Progenitor cell of endocrine pancreas (in vitro differentiated cells): ENCODE results near the gene TJP3. TPM values are rescaled to one million over a fixed set of nuclear protein-coding genes. Genes with fewer than 3 reads are reported as not detected.

ENCODE experiments used
- DNase-seq: peaks from one replicate; pipeline ENCODE4 v3.0.0; 2021; ENCODE audit warnings: low spot score; ENCODE audit not compliant: unreplicated experiment
- H3K27ac Mint-ChIP-seq: 2 replicates; pipeline ENCODE4 v1.8.0; 2021; ENCODE audit warnings: mild to moderate bottlenecking, moderate library complexity, mixed read lengths
- H3K27me3 Mint-ChIP-seq: 2 replicates; pipeline ENCODE4 v1.8.0; 2021; ENCODE audit warnings: mixed read lengths
- H3K36me3 Mint-ChIP-seq: 2 replicates; pipeline ENCODE4 v1.8.0; 2022; ENCODE audit warnings: mixed read lengths; ENCODE audit not compliant: insufficient read depth
- H3K4me1 Mint-ChIP-seq: 2 replicates; pipeline ENCODE4 v1.8.0; 2021; ENCODE audit warnings: low read depth, mixed read lengths
- H3K4me3 Mint-ChIP-seq: 2 replicates; pipeline ENCODE4 v1.8.0; 2021; ENCODE audit warnings: low read depth, mild to moderate bottlenecking, moderate library complexity, mixed read lengths
- H3K9me3 Mint-ChIP-seq: 2 replicates; pipeline ENCODE4 v1.8.0; 2021; ENCODE audit warnings: low read depth, mixed read lengths
- total RNA-seq: library from RNA; stranded (reverse); gene quantifications from 2 replicates; pipeline ENCODE4 v1.2.1, GENCODE V29; 2021
- TF ChIP-seq, protein P1 (sequence below): fragments of 200-600 bp; sonication (generic); IDR thresholded peaks from one replicate; pipeline ENCODE4 v1.5.0; 2021; ENCODE audit warnings: antibody characterized with exemption, mild to moderate bottlenecking; ENCODE audit not compliant: unreplicated experiment

Gene TJP3
- total RNA-seq, 1 donor from 2014 or later = 40.7 TPM

DNA sequence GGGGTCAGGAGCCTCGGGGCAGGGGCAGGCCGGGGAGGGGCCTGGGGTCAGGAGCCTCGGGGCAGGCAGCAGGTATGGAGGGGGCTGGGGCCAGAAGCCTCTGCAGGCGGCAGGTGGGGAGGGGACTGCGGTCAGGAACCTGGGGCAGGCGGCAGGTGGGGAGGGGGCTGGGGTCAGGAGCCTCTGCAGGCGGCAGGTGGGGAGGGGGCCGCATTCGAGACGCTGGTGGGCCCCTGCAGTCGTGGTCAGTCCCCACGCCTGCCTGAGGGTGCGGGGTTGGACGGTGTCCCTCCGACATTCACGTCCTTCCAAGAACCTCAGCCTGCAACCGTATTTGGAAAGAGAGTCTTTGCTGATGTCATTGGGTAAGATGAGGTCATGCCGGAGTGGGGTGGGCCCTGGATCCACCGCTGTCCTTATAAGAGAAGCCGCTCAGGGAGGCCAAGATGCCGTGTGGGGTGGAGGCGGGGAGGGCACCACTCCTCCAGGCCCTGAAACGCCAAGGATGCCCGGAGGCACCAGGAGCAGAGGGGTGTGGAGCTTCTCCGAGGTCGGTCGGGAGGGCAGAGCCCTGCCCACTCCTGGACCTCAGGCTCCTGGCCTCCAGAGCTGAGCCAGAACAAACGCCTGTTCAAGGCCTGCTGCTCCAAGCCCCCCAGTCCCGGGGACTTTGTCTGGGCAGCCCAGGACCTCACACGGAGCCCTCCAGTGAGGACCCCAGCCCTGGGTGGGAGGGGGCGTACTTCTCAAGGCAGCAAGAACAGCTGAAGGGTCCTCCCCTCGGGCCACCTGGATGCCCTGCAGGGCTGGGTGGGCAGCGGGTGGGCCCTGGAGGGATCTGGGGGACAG is 38.0 kb upstream of the TJP3 start:
- TF ChIP-seq, protein P1, sequence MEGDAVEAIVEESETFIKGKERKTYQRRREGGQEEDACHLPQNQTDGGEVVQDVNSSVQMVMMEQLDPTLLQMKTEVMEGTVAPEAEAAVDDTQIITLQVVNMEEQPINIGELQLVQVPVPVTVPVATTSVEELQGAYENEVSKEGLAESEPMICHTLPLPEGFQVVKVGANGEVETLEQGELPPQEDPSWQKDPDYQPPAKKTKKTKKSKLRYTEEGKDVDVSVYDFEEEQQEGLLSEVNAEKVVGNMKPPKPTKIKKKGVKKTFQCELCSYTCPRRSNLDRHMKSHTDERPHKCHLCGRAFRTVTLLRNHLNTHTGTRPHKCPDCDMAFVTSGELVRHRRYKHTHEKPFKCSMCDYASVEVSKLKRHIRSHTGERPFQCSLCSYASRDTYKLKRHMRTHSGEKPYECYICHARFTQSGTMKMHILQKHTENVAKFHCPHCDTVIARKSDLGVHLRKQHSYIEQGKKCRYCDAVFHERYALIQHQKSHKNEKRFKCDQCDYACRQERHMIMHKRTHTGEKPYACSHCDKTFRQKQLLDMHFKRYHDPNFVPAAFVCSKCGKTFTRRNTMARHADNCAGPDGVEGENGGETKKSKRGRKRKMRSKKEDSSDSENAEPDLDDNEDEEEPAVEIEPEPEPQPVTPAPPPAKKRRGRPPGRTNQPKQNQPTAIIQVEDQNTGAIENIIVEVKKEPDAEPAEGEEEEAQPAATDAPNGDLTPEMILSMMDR = no peak
- peak overlapping the region; percentile 41 for H3K27ac Mint-ChIP-seq
- H3K36me3 Mint-ChIP-seq = peaks cover 5% of the 10 kb centered on the region
- H3K4me1 Mint-ChIP-seq = peaks cover 2% of the 10 kb centered on the region
- H3K9me3 Mint-ChIP-seq = no peaks in the 10 kb centered on the region
- H3K27me3 Mint-ChIP-seq = no peaks in the 10 kb centered on the region
- no peak for DNase-seq
- no peak overlapping the region for H3K4me3 Mint-ChIP-seq

DNA sequence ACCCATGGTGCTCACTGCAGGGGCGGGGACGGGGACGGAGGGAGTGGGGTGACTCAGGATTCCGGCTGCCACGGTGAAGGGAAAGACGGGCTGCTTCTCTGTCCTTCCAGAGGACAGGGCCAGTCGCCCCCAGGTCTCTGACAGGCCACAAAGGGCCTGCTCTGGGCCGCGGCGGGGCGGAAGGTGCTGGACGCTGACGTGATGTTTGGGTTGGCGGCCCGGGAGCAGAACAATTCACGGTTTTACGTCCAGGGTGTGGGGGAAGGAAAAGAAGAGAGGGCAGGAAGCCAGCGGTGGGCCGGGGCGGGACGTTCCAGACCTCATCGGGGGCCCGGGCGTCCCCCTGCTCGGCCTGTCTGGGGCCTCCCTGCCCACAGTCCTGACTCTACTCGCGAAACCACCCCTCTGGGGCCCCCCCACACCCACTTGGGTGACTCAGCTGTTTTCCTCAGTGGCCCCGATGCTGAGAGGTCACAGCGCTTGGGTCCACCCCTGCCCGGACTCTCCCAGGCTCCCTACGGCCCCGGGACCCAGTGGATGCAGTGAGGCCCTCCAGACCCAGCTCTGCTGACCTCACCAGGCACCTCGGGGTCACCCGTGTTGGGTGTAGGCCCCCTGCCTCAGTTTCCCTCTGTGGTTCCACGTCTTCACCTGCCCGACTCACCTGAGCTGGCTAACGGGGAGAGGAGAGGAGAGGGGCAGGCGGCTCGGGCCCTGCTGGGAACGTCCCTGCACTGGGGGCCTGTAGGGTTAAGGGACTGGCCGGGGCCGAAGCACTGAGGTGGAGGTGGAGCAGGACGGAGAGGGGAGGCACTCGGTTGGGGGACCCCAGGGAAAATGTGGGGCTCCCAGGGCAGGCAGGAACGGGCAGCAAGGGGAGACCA is 37.1 kb upstream of the TJP3 start:
- Mint-ChIP-seq H3K4me3 (no peak overlapping the region), H3K36me3 (peaks cover 5% of the 10 kb centered on the region), H3K27me3 (no peaks in the 10 kb centered on the region), H3K27ac (no peak overlapping the region), H3K9me3 (no peaks in the 10 kb centered on the region), H3K4me1 (peaks cover 2% of the 10 kb centered on the region)
- TF ChIP-seq, protein P1 = no peak
- DNase-seq = no peak

DNA sequence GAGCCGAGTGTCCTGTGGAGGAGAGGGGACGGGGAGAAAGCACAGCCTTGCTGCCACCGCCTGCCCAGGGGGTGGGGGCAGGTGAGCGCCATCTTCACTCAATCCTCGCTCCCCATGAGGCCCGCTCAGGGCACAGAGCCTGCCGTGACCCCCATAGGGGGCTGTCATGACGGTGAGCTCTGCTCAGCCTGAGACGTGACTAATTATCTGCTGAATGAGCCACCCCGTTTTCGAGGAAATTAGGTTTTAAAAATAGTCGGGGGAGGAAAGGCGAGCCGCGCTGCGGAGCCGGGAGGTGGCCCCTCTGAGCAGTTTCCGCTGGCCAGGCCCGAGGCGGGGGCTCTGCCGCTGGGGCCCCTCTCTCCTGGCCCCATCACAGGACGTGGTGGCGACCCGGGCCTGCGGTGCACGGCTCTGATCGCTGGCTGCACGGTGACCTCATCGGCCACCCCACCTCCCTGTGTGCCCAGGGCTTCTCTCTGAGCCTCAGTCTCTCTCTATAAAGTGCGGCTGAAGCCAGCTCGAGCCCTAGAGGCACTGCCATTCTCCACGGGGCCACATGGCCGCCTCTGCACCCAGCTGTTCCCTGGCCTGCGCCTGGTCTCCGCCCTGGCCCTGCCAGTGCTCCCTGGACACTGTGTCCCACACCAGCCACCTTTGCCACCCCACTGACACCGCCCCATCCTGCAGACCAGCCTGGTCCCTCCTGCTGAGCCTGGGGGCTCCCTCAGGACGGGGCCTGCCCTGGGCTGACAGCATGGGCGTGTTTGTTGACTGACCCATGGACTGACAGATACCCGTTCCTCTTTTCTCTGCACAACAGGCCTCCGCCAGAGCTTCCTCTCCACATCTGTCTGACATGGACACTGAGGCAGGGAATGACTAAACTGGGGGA is 36.3 kb upstream of the TJP3 start:
- H3K9me3 Mint-ChIP-seq = no peaks in the 10 kb centered on the region
- peak overlapping the region; percentile 78 for H3K27ac Mint-ChIP-seq
- peaks cover 3% of the 10 kb centered on the region for H3K36me3 Mint-ChIP-seq
- no peaks in the 10 kb centered on the region for H3K27me3 Mint-ChIP-seq
- peaks cover 2% of the 10 kb centered on the region for H3K4me1 Mint-ChIP-seq
- TF ChIP-seq, protein P1 = no peak
- H3K4me3 Mint-ChIP-seq = no peak overlapping the region
- no peak for DNase-seq

DNA sequence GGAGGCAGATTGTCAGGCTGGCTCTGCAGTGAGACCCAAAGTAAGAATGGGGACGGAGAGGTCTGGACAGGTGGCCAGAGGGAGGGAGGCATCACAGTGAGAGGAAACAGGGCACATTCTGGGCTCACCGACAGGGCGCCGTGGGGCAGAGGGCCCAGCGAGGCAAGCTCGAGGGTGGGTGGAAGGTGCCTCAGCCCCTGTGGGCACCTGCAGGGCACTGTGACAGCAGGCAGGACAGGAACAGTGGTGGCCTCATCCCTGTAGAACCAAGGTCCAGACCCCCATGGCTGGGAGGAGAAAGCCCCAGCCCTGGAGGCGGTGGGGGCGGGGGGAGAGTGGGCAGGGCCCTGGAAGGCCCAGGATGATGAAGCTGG is 35.6 kb upstream of the TJP3 start:
- no peaks in the 10 kb centered on the region for H3K9me3 Mint-ChIP-seq
- H3K27me3 Mint-ChIP-seq = no peaks in the 10 kb centered on the region
- H3K4me1 Mint-ChIP-seq = peaks cover 2% of the 10 kb centered on the region
- peak overlapping the region; percentile 78 for H3K27ac Mint-ChIP-seq
- TF ChIP-seq, protein P1 = no peak
- peaks cover 3% of the 10 kb centered on the region for H3K36me3 Mint-ChIP-seq
- DNase-seq = no peak
- H3K4me3 Mint-ChIP-seq = no peak overlapping the region
